CD4-positive, alpha-beta T cell treated with Interleukin-12 subunit alpha and Interleukin-12 subunit beta, for 1 hour (primary cell): ENCODE data around the gene PSAP.
A peak's percentile ranks its signal among the peaks of the same experiment; 100 is the strongest.
"Not testable (repeated sequence)": the region's sequence is repeated elsewhere in the genome, so short reads cannot be mapped to it uniquely, and the experiment has no call there.

Experiments
- DNase-seq: peaks from one replicate; pipeline ENCODE4 v3.0.0-alpha.2; 2020

The PSAP gene

DNA sequence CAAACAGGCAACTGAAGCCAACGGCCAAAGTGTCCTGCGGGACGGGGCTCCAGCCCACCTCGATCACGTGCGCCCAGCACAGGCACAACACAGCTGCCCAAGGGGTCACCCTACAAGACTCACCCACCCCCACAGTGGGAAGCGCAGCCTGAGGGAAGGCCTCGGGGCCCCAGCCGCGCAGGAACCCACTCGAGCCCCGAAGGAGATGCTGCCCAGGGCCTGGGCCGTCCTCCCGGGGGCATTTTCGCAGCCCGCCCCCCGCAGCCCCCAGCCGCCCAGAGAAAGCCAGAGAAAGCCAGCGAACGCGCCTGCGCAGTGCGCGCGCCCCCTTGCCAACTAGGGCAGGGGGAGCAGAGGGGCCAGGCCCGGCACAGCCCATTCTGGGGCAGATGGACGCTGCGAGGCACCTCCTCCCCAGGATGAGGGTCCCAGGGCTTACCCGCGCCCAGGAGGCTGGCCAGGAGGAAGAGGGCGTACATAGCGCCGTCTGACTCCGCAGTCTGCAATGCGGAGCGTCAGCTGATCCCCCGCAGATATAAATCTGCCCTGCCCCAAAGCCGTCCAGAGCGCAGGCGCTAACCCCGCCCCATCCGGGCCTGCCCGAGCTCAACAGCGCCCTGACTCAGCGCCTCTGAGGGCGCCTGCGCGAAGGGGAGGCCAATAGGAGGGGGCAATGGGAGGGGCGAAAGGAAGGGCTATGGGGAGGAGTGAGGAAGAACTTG, at the start of gene PSAP:
Gene PSAP, minus strand, starts transcription at position 509 of the 722 bp plus-strand sequence. Its CDS starts 30 bp downstream, at position 479.
- peak; percentile 98 for DNase-seq

DNA sequence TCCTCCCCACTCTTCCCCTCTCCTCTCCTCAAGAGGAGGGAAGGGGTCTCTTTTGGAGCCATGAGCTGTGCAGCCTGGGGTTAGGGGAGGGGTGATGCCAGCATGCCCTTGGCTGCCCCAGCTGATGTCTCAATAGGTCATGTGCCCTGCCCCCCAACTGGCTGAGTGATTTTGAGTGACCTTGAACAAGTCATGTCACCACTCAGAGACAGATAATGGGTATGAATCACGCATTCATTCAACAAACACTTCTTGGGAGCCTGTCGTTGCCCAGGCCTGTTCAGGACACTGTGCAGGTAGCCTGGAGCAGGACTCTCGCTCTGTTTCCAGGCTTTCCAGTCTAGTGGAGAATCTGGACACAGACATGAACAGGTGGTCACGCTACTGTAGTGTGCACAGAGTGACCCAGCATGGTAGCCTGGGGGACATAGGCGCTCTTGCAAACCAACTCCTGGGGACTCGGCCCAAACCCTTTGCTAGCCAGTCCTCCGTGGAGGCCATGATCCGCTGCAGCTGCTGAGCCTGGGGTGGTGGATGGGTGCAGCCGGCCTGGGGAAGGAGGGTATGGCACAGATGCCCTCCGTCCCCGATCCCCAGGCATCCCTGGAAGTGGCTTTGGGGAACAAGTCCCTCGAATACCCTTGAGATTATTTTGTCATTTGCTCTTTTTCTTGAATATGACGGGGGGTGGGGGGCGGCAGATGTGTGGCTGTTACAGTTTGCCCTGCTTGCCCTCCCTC, 49.6 kb upstream of the PSAP start:
- DNase-seq = no peak

DNA sequence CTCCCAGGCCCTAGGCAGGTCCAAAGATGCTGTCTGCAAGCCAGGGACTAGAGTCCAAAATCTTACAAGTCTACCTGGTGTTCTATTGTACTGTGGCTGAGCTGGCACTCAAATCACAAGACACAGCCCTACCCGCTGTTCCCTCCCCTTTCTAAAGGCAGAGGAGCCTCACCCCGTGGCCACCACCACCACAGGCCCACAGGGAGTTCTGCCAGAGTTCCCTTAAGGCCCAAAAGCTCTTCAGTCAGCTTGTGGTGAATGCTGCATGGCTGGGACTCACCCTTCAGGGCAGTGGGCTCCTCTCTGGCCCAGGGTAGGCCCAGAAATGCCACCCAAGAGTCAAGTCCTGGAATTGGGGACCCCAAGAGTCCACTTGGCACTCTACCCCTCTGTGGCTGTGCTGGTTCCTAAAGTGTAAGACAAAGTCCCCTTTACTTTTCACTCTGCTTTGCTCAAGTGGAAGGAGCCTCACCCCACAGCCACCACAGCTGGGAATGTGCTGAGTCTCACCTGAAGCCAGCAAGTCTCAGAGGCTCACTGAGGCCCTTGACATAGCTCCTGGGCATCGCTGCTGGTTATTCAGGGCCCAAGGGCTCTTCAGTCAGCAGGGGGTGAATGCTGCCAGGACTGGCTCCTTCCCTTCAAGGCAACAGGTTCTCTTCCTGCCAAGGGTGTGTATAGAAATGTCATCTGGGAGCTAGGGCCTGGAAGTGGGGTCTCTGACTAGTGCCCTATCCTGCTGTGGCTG, 48.8 kb upstream of the PSAP start:
- no peak for DNase-seq

DNA sequence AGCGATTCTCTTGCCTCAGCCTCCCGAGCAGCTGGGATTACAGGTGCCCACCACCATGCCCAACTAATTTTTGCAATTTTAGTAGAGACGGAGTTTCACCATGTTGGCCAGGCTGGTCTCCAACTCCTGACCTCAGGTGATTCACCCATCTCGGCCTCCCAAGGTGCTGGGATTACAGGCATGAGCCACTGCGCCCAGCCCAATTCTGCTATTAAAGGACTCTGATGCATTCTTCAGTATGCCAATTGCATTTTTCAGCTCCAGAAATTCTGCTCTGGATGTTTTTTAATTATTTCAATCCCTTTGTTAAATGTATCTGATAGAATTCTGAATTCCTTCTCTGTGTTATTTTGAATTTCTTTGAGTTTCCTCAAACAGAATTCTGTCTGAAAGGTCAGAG, 47.3 kb upstream of the PSAP start:
- DNase-seq = not testable (repeated sequence)

DNA sequence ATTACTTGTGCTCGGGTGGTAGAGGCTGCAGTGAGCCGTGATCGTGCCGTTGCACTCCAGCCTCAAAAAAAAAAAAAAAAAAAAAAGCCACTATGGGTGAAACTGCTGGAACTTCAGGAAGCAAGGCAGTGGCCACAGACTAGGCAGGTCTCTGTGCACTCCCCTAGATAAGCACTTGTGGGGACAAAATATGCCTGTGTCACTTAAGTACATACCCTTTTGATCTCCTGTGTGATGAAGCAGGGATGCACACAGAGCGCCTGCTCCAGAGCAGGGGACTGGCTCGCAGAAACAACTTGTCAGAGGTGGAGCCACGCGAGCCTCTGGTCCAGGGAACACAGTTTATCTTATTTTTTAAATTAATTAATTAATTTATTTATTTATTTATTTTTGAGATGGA, 42.9 kb upstream of the PSAP start:
- DNase-seq = no peak

DNA sequence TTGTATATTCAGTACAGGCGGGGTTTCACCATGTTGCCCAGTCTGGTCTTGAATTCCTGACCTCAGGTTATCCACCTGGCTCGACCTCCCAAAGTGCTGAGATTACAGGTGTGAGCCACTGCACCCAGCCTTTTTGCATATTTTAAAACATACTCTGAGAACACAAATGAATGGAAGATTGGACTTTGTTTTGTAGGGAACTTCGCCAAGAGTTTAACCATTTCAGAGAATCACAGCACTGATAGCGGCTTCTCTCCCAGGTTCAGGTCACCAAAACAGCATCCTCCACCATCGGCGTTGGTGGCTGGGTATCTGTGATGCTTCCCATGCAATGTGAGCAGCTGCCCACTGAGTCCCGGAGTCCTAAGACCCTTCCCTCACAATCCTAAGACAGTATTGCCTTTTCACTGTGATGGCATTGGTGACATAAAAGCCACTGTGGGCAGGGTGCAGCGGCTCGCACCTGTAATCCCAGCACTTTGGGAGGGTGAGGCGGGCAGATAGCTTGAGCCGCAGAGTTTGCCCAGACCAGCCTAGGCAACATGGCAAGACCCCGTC, 42.3 kb upstream of the PSAP start:
- DNase-seq = no peak

DNA sequence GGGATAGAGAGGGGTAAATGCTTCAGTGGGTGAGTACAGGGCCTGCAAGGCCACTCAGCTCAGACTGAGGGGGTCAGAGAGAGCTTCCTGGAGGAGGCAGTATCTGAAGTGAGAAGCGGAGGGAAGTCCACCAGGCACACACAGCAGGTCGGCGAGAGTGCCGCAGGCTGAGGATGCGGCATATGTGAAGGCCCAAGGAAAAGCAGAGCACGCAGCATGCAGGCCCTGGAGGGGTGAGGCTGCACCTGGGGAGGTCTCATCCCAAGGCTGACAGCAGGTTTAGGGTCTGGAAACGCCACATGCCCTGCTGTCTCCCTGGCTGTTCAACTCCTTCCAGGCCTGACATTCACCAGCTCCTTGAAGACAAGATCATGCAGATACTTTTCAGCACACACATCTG, 40.4 kb upstream of the PSAP start:
- no peak for DNase-seq

DNA sequence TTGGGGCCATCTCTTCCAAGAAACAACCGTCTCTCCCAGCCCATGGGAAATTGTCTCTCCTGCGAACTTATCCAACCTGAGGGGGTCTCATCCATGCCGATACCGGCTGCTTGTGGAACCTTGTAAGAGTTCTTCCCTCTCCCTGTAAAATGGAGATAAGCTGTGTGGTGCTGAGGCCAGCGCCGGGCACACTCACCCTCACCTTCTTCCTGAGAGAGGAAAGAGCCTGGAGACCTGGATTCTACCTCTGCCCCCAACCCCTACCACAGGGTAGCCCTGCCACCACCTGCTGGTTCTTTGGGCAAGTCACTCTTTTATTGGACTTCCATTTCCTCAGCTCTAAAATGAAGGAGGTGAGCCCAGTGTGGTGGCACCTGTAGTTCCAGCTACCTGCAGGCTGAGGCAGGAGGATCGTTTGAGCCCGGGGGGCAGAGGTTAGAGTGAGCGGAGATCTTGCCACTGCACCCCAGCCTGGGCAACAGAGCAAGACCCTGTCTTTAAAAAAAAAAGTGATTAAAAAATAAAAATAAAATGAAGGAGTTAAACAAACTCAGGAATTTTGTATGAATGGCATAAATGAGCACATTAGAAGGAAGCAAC, 38.4 kb upstream of the PSAP start:
- DNase-seq = no peak

DNA sequence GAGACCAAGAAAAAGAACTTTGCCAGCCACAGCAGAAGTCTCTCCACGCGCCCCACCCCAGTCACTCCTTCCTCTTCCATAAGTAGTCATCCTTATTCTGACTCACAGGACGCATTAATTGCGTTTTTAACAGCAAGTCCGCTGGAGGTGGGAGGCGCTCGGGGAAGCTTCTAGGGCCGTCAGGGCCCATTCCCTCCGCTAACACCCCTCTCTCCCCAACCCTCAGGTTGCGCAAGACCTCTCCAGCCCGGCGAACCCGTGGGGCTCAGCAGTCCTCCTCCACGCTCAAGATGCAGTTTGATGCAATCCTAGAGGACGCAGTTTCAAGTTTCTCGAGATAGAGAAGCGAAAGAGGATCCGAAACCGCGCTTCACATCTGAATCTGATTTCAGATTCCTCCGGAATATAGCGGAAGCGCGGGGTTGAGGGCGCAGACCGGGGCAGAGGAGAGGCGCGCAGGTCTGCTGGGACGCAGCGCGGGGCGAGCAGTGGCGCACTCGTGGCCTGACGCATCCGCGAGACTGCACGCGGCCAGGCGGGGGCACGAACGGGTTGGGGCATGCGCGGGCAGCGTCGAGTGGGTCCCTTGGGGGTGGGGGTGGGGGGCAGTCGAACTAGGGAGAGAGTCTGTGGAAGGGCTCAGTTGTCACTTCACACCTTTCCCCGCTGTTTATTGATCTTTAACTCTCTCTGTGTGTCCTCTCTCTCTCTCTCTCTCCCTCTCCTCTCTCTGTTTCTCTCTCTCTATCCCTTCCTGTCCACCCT, 37.8 kb upstream of the PSAP start:
- DNase-seq = peak; percentile 48

DNA sequence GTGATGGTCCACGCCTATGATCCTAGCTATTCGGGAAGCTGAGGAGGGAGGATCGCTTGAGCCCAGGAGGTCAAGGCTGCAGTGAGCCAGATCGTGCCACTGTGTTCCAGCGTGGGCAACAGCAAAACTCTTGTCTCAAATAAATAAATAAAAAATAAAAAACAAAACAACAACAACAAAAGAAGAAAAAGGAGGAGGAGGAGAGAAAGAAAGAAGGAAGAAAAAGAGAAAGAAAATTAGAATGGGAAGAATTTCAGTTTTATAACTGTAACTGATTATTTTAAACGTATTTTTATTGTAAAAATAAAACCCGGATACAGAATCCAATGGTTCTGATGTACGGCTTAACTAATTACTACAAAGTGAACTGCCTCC, 37.2 kb upstream of the PSAP start:
- DNase-seq = no peak

DNA sequence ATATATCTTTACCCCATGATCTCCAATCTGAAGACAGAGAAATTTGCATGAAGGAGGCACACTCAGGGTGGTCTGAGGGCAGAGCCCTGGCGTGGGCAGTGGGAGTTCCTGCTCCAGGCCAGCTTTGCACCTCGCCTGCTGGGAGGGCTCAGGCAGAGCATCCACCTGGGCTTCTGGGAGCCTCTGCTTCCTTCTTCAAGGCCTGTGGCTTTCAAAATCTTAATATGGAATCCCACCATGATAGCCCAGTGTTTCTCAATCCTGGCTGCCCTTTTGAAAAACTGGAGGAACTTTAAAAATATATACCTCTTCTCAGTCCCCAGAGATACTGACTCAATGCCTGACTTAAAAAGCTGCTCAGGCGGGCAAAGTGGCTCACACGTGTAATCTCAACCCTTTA, 36.7 kb upstream of the PSAP start:
- no peak for DNase-seq

DNA sequence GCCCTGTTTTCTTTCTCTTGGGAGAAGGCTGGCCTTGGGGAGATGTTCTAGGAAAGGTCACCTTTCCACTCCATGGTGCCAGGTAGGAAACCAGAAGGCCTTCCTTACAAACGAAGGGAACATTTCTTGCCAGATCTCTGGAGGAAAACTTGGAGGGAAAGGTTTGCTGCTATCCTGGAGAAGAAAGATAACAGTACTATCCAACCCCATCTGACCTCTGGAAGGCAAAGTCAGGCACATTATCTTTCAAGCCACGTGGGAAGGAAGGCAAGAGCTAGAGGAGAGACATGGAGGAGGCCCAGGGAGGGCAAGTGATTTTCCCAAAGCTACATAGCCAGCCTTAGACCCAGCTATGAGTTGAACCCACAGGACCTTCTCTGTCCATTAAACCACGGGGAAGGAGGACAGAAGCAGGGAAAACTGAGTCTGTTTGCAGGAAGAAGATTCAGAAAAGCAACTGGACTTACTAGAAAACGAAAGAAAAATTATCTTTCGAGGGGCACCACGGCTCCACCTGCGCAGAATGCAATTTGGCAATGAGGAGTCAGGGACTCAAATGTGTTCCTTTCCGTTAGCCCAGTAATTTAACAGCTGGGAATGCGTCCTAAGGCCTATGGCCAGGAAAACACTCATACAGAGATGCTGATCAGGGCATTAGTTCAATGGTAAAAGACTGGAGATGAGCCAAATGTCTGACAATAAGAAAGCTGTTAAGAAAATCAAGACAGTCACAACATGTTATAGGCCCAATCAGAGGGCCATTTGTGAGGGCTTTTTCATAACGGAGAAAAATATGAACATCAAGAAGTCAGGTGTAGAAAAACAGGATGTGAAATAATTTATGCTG, 32.0 kb upstream of the PSAP start:
- DNase-seq = no peak

DNA sequence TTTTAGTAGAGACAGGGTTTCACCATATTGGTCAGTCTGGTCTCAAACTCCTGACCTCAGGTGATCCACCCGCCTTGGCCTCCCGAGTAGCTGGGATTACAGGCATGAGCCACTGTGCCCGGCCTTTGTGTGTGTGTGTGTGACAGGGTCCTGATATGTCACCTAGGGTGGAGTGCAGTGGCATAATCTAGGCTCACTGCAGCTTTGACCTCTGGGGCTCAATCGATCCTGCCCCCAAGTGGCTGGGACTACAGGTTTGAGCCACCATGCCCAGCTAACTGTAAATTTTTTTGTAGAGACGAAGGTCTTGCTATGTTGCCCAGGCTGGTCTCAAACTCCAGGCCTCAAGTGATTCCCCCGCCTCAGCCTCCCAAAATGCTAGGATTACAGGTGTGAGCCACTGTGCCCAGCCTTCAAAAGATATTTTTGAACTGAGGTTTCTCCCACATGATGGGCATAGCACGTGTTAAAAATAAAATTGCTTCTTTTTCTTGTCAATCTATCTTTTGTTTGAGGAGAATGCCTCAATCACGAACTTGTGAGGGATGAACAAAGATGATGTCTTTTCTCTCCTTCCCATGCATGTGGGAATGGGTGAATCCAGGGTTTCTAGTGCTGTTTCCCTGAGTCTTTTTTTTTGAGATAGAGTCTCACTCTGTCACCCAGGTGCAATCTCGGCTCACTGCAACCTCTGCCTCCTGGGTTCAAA, 30.8 kb upstream of the PSAP start:
- no peak for DNase-seq

DNA sequence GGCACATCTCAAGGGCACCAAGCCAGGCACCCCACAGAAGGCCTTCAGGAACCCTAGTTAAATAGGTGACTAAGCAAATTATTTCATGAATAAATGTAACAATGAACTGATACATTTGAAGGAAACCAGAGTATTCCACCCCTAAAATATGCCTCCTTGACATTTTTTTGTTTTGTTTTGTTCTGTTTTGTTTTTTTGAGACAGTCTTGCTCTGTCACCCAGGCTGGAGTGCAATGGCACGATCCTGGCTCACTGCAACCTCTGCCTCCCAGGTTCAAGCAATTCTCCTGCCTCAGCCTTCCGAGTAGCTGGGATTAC, 30.2 kb upstream of the PSAP start:
- DNase-seq = not testable (repeated sequence)

DNA sequence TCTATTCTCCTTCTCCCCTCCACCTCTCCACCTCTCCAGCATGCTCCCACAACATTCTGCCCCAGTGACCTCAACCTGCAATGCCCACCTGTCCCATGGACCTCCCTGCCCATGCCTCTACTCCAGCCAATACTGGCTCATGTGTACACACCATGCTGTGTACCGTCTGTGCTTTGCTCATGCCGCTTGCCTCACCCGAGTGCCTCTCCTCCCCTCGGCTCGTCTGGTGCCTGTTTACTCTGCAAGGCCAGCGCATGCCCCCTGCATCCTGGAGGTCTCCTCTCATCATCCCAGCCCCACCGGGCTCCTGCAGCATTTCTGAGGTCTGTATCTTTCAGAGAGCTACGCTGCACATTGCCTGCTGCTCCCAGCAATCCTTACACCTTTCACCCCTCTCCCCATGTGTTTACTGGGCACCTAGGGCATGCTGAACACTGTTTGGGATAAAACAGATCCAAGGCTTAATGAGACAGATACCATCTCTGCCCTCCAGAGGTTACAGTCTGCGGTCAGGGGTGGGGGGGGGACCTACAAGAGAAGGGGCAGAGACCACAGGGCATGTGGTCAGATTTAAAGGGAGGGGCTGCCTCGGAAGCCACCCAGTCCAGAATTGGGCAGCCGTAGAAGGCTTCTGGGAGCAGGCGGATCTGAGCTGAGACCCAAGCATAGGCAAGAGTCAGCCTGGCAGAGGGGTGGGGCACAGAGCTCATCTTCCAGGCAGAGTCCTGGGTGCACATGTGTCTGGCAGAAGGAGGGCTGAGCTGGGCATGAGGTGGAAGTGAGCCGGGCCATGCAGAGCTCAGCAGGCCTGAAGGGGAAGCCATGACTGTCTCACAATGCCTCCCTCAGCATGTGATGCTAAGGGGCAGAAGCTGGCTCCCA, 29.6 kb upstream of the PSAP start:
- no peak for DNase-seq

DNA sequence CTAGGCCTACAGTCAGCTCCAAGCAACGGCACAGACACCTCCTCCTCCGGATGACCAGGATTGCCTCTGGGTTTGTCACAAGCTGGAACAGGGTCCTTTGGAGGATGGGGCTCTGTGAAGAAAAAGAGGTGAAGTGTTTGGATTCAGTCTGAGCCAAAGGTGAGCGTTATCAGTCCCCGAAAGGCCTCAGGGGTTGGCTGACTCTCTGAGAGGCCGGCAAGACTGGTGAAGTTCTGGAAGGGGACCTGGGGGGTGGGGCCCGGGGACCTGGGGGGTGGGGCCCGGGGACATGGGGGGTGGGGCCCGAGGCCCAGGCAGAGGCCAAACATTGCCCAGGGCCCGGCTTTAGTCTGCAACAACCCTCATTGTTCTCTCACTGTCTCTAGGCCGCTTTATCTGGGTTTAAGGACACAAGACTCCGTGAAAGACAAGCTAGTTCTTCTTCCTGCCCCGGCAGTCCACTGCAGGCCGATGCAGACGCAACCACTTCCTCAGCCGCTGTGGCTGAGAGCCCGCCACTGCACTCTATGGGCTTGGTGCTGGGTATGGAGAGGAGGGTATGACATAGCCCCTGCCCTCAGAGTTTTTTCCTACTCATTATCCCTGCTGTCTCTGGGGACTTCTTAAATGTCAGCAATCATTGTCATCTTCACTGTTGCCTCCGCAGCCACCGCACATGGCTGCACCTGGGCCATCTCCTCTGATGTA, 27.4 kb upstream of the PSAP start:
- DNase-seq = no peak

DNA sequence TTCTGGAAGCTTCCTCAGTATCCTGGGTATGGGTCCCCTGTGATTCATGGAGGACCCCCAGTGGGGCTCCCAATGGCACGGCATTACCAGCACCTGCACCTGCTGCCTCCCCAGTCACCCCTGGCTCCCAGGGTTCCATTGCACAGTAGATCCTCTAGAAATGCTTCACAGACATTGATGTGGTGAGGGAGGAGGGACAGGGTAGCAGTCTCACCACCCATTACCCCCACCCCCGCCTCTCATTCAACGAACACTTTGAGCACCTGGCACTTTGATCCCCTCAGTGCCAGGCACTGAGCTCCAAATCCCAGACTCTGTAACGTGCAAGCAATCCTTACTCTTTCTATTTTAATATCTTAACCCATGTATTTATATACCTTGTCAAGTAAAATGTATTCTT, 26.8 kb upstream of the PSAP start:
- no peak for DNase-seq

DNA sequence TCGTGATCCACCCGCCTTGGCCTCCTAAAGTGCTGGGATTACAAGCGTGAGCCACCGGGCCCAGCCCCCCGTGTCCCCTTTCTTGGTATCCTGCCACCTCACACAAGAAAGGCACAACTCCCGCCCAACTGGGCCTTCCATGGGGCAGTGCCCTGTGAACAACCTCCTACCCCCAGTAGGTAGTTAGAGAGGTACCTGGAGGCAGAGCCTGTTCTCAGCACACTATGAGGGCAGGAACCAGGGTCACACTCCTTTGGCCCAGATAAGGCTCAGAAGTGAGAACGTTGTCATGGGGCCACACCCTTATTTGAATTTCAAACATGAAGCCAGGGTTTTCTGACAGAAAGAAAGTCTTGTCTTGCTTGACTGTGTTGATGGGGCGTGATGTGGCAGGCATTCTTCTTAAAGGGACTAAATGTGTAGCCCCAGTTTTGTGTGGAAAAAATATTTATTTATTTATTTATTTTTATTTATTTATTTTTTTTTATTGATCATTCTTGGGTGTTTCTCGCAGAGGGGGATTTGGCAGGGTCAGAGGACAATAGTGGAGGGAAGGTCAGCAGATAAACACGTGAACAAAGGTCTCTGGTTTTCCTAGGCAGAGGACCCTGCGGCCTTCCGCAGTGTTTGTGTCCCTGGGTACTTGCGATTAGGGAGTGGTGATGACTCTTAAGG, 23.8 kb upstream of the PSAP start:
- not testable (repeated sequence) for DNase-seq
